ENCODE measurements around the gene RDH5.

- TF ChIP-seq ZBTB7A (IDR thresholded peaks at IDR 0.05; ENCODE audit: low read depth) (no peak), MAX (IDR thresholded peaks at IDR 0.05) (no peak), TEAD4 (IDR thresholded peaks at IDR 0.05) (no peak), TCF12 (IDR thresholded peaks at IDR 0.05; ENCODE audit: low read depth) (no peak), TAF1 (IDR thresholded peaks at IDR 0.05; ENCODE audit: low read depth) (no peak), YY1 (IDR thresholded peaks at IDR 0.05; ENCODE audit: low read depth) (no peak), EP300 (IDR thresholded peaks at IDR 0.05; ENCODE audit: borderline replicate concordance) (no peak), CEBPB (IDR thresholded peaks at IDR 0.05) (no peak)
- TF ChIP-seq, protein P1, sequence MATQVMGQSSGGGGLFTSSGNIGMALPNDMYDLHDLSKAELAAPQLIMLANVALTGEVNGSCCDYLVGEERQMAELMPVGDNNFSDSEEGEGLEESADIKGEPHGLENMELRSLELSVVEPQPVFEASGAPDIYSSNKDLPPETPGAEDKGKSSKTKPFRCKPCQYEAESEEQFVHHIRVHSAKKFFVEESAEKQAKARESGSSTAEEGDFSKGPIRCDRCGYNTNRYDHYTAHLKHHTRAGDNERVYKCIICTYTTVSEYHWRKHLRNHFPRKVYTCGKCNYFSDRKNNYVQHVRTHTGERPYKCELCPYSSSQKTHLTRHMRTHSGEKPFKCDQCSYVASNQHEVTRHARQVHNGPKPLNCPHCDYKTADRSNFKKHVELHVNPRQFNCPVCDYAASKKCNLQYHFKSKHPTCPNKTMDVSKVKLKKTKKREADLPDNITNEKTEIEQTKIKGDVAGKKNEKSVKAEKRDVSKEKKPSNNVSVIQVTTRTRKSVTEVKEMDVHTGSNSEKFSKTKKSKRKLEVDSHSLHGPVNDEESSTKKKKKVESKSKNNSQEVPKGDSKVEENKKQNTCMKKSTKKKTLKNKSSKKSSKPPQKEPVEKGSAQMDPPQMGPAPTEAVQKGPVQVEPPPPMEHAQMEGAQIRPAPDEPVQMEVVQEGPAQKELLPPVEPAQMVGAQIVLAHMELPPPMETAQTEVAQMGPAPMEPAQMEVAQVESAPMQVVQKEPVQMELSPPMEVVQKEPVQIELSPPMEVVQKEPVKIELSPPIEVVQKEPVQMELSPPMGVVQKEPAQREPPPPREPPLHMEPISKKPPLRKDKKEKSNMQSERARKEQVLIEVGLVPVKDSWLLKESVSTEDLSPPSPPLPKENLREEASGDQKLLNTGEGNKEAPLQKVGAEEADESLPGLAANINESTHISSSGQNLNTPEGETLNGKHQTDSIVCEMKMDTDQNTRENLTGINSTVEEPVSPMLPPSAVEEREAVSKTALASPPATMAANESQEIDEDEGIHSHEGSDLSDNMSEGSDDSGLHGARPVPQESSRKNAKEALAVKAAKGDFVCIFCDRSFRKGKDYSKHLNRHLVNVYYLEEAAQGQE (IDR thresholded peaks at IDR 0.05; ENCODE audit: low read depth) = no peak
These were observed 7.5 kb downstream of the RDH5 start for GRCh38 chr12:55727643-55728185.

Measured in Ishikawa (cell line).